ENCODE data around the gene JPH2. TPM values are rescaled to one million over a fixed set of nuclear protein-coding genes. Genes with fewer than 3 reads are reported as not detected.

Gene JPH2
- total RNA-seq, 2 experiments from 2014 or later: 0.12 to 0.14 TPM

DNA sequence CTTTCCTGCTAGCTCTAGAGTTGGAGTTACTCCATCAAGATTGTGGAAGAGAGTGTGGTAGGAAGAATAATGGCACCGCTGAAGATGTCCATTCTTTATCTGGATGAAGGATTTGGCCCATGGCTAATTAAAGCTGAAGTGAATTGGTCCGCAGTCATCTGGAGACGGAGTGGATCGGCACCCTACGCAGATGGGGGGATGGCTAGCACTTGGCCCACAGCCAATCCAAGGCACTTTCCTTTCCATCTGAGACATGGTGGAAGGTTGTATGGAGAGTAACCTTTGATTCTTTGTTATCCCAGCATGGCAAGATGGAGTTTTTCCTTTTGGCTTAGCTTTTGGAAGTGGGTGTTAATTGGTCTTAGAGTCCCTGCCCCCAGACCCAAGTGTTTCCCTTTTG is 88.3 kb downstream of the JPH2 start:
- Mint-ChIP-seq H3K27ac (no peak overlapping the region), H3K9me3 (peaks cover 11% of the 10 kb centered on the region), H3K4me3 (no peak overlapping the region), H3K36me3 (no peaks in the 10 kb centered on the region), H3K4me1 (no peaks in the 10 kb centered on the region), H3K27me3 (peaks cover 30% of the 10 kb centered on the region)
- DNase-seq: no peak

DNA sequence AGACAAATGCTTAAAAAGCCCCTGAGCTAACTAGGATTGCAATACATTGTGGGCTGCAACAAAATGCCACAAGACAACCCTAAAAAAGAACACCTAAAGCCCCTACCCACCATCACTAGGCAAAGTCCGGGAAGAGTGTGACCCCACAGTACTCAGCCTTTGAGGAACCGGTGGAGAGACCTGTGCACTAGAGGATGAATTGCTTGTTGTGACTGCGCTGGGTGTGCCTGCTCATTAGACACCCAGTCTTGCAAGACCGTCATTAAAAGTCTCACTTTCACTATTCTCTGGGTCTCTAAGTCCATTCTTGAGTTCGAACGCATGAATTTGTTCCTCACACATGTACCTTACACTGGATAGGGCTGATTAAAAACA is 88.7 kb downstream of the JPH2 start:
- H3K27me3 Mint-ChIP-seq: peaks cover 30% of the 10 kb centered on the region
- H3K4me1 Mint-ChIP-seq: no peaks in the 10 kb centered on the region
- no peak overlapping the region for H3K4me3 Mint-ChIP-seq
- no peak for DNase-seq
- H3K9me3 Mint-ChIP-seq: peaks cover 11% of the 10 kb centered on the region
- H3K27ac Mint-ChIP-seq: no peak overlapping the region
- no peaks in the 10 kb centered on the region for H3K36me3 Mint-ChIP-seq

DNA sequence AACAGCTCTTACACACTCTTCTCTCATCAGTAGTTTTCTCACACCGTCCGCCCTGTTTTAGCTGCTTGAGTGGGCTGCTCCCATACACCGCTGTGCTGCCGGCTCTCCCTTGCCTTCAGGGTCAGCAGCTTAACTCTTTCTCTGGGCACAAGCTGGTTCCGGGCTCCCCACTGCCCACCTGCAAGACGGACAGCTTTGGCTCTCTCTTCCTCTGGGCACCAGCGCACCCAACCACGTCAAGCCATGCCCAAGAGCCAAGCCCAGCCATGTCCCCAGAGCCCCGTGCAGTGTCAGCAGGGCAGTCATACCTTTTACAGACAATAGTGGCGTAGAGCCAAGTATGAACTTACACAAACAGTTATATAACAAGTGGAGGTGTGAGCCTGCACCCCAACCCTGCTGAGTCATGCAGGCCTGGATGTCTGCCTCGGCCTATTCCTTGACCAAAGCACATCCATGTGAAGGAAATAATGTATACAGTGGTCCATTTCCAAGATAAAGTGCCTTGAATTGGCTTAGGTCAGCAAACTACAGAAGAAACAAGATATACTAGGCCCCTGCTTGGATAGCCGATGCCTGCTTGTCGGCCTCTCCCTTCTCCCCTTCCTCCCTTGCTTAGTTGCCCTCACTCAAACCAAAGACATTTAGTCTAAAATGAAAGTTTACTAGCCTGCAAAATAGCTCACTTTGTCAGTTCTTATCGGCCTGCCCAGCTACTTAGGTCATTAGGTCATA is 89.3 kb downstream of the JPH2 start:
- Mint-ChIP-seq H3K4me1 (peaks cover 2% of the 10 kb centered on the region), H3K27me3 (peaks cover 36% of the 10 kb centered on the region), H3K4me3 (no peak overlapping the region), H3K9me3 (peaks cover 9% of the 10 kb centered on the region), H3K27ac (no peak overlapping the region), H3K36me3 (no peaks in the 10 kb centered on the region)
- DNase-seq: no peak

DNA sequence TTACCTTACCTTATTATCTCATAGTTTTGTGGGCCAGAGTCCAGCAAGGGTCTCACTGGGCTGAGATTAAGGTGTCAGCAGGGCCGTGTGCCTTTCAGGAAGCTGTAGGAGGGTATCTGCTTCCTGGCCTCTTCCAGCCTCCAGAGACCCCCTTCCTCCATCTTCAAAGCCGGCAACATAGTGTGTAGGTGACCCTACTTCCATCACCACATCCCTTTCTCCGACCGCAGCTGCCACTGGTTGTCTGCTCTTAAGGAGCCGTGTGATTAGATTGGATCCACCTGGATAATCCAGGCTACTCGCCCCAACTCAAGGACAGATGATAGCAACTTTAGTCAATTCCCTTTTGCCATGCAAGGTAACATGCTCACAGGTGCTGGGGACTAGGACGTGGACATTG is 91.2 kb downstream of the JPH2 start:
- Mint-ChIP-seq H3K9me3 (peaks cover under 1% of the 10 kb centered on the region), H3K36me3 (no peaks in the 10 kb centered on the region), H3K4me1 (peaks cover 2% of the 10 kb centered on the region), H3K27ac (no peak overlapping the region), H3K27me3 (peaks cover 24% of the 10 kb centered on the region), H3K4me3 (no peak overlapping the region)
- DNase-seq: no peak

DNA sequence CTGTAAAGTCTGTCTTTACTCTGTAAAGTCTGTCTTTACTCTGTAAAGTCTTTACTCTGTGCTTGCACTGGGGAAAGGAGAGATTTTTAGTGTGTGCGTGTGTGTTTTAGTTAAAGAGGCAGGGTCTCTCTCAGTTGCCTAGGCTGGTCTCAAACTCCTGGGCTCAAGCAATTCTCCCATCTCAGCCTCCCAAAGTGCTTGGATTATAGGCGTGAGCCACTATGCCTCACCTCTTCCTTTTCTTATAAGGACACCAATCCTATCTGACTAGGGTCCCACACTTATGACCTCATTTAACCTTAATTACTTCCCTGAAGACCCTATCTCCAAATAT is 93.8 kb downstream of the JPH2 start:
- no peak for DNase-seq
- peaks cover 2% of the 10 kb centered on the region for H3K4me1 Mint-ChIP-seq
- no peak overlapping the region for H3K27ac Mint-ChIP-seq
- no peaks in the 10 kb centered on the region for H3K9me3 Mint-ChIP-seq
- no peaks in the 10 kb centered on the region for H3K36me3 Mint-ChIP-seq
- peaks cover 18% of the 10 kb centered on the region for H3K27me3 Mint-ChIP-seq
- no peak overlapping the region for H3K4me3 Mint-ChIP-seq

DNA sequence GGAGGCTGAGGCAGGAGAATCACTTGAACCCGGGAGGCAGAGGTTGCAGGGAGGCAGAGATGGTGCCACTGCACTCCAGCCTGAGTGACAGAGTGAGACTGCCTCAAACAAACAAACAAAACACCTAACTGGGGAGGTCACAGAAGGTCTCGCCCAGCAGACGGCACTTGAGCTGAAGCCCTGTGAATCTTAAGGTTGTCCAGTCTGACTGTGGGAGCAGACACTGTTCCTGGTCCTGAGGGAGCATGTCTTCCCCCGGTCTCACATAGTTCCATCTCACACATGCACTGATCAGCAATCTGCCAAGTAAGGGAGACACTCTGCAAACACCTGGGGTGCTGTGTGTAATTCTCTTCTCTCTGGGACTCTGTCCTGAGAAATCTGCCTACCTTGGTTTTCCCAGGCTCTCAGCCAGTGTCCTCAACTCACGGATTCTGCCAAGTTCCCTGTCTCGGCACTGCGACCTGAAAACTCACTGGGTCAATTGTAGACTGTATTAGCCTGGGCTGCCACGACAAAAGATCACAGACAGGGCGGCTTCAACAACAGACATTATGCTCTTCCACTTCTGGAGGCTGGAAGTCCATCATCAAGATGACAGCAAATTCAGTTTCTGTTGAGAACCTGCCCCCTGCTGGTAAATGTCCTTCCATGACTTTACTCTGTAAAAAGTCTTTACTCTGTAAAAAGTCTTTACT is 94.3 kb downstream of the JPH2 start:
- Mint-ChIP-seq H3K4me3 (no peak overlapping the region), H3K27me3 (peaks cover 18% of the 10 kb centered on the region), H3K4me1 (peaks cover 2% of the 10 kb centered on the region), H3K27ac (no peak overlapping the region), H3K36me3 (no peaks in the 10 kb centered on the region), H3K9me3 (no peaks in the 10 kb centered on the region)
- no peak for DNase-seq

DNA sequence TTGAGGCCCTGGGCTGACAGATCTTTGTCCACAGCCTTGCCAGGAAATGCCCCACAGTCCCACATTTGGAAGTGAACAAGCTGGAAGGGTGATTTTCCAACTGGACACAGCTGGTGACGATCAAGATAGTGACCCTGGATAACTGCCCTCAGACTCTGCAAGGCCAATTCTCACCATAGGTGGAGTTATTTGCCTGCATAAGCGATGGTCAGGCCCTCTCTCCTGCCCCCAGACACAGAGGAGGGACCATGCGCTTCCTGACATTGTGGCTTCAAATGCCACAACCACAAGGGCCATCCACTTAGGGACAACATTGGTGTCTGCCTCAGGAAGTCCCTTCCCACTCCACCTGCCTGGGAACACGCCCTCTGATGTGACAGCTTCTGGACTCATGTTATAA is 96.0 kb downstream of the JPH2 start:
- Mint-ChIP-seq H3K9me3 (no peaks in the 10 kb centered on the region), H3K27me3 (peaks cover 18% of the 10 kb centered on the region), H3K4me3 (no peak overlapping the region), H3K36me3 (no peaks in the 10 kb centered on the region), H3K4me1 (peaks cover 2% of the 10 kb centered on the region), H3K27ac (no peak overlapping the region)
- DNase-seq: no peak

DNA sequence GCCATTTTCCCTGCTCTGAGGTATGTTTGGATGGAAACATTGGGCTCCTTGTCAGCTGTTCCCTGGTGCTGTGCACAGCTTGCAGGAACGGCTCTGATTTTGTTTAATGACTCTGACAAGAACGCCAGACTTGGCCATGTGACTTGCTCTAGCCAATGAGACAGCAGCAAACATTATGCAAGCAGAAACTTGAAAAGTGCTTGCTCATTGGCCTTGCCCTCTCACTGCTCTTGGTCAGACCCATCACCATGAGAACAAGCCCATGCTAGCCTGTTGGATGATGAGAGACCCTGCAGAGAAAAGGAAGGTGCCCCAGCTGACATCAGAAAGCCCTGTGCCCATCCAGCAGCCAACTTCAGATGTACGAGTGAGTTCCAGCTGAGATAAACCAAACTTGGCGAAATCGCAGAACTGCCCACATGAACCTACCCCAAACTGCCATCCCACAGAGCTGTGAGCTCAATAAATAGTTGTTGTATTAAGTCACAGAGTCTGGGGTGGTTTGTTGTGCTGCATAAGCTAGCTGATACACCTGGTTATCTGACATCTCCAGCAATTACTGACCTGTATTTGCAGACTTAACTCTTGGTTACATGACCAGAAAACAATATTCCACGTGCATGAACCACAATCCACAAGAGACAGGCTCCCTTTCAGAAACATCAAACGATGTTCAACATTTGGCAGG is 96.9 kb downstream of the JPH2 start:
- DNase-seq: no peak
- Mint-ChIP-seq H3K4me1 (peaks cover 2% of the 10 kb centered on the region), H3K36me3 (no peaks in the 10 kb centered on the region), H3K4me3 (no peak overlapping the region), H3K27ac (no peak overlapping the region), H3K9me3 (no peaks in the 10 kb centered on the region), H3K27me3 (peaks cover 18% of the 10 kb centered on the region)

DNA sequence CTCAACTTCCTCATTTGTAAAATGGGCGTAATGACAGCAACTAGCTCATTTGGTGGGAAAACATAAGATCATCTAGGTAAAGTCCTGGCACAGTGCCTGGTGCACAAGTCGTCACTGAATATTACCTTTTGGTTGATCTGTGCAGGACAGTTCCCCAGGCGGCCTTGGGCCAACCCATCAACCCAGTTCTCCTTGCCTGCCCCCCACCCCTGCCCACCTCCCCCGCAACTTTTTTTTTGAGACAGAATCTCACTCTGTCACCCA is 99.2 kb downstream of the JPH2 start:
- Mint-ChIP-seq H3K4me3 (no peak overlapping the region), H3K36me3 (no peaks in the 10 kb centered on the region), H3K9me3 (no peaks in the 10 kb centered on the region), H3K27me3 (peaks cover 2% of the 10 kb centered on the region), H3K4me1 (peaks cover under 1% of the 10 kb centered on the region), H3K27ac (no peak overlapping the region)
- no peak for DNase-seq

DNA sequence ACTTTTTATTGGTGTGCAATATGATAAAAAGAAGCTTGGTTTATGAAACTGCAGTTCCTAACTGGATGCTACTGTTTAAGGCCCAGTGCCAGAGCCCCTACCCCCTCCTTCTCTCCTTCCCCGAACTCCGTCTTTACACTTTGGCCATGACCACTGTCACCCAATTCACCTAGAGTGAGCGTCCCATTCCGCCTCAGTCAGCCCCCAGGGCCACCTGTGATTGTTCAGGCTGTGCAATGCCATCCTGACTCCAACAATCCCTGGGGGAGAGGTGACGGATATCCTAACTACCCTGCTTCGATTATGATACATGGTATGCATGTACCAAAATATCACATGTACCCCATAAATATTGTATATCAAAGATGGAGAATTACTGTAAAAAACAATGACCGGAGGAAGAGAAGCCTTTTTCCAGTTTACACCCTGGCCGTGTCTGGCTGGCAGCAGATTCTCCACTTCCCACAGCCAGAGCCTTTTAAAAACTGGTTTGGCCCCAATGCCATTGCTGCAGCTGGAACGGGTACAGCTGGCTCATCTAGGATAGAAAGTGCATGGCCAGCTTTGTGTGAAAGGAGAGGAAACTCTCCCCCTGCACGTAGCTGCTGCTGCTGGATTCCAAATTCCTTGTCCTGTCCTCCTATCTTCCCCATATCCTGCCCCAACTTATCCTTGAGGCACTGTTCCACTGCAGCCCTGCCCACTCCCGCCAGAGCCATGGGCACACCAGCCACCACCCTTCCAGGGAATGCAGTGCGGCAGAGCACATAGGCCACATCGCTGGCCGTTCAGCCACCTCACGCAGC is 99.7 kb downstream of the JPH2 start:
- H3K36me3 Mint-ChIP-seq: no peaks in the 10 kb centered on the region
- no peak overlapping the region for H3K27ac Mint-ChIP-seq
- no peaks in the 10 kb centered on the region for H3K9me3 Mint-ChIP-seq
- no peaks in the 10 kb centered on the region for H3K27me3 Mint-ChIP-seq
- no peaks in the 10 kb centered on the region for H3K4me1 Mint-ChIP-seq
- no peak for DNase-seq
- no peak overlapping the region for H3K4me3 Mint-ChIP-seq

DNA sequence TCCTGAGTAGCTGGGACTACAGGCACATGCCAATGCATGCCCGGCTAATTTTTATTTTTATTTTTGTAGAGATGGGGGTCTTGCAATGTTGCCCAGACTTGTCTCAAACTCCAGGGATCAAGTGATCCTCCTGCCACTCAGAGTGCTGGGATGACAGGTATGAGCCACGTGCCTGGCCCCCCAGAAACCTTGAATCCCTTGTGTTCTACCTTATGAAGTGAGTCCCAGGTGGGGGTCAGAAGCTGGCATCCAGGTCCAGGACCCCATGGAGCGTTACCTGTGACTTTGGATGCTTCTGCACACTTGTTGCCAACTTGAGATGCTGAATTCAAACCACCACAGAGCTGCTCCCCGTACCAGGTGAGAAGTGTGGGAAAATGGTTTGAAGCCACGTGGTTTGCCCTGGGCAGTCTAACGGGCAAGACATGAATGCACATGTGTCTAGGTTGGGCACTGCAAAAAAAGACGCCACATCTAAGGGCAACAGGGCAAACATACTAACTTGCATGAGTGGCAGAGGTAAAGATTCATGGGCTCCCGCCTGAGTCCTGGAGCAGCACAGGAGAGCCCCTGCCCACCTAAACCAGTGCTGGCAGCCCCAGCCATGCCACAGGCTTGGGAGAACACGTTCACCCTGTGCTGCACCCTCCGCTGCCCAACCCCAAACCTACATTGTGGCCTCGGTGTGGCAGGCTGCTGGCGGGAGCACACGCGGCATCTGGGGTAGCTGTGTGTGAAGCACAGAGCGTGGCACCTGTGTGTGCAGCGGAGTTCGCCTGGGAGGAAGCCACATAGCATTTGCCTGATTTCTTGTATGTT is 101.2 kb downstream of the JPH2 start:
- no peaks in the 10 kb centered on the region for H3K27me3 Mint-ChIP-seq
- no peak for DNase-seq
- peaks cover 2% of the 10 kb centered on the region for H3K4me1 Mint-ChIP-seq
- no peaks in the 10 kb centered on the region for H3K9me3 Mint-ChIP-seq
- H3K36me3 Mint-ChIP-seq: no peaks in the 10 kb centered on the region
- no peak overlapping the region for H3K4me3 Mint-ChIP-seq
- no peak overlapping the region for H3K27ac Mint-ChIP-seq

DNA sequence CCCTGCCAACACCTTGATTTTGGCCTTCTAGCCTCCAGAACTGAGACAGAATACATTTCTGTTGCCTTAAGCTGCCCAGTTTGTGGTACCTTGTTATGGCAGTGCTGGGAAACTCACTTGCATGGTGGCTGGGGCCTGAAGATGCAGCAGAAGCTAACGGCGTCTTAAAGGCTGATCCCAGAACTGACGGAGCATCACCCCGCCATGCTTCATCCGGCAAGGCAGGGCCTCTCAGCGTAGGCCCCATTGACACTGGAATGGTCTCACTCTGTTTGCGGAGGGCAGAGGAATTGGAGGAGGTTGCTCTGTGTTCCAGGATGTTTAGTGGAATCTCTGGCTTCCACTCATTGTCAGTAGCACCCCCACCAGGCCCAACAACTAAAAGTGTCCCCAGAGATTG is 102.1 kb downstream of the JPH2 start:
- Mint-ChIP-seq H3K9me3 (no peaks in the 10 kb centered on the region), H3K36me3 (no peaks in the 10 kb centered on the region), H3K27ac (no peak overlapping the region), H3K4me1 (peaks cover 7% of the 10 kb centered on the region), H3K4me3 (no peak overlapping the region), H3K27me3 (no peaks in the 10 kb centered on the region)
- DNase-seq: no peak

DNA sequence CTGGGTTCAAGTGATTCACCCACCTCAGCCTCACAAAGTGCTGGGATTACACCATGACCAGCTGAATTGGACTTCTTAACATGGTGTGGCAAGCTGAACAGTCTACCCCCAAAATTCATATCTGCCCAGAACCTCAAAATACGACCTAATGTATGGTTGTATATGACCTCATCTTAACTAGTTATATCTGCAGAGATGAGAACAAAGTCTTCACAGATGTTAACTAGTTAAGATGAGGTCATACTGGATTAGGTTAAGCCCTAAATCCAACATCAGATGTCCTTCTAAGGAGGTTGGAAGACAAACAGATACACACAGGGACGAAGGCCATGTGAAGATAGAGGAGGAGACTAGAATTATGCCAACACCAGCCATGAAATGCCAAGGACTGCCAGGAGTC is 102.5 kb downstream of the JPH2 start:
- H3K36me3 Mint-ChIP-seq: no peaks in the 10 kb centered on the region
- peaks cover 7% of the 10 kb centered on the region for H3K4me1 Mint-ChIP-seq
- H3K27me3 Mint-ChIP-seq: no peaks in the 10 kb centered on the region
- H3K4me3 Mint-ChIP-seq: no peak overlapping the region
- H3K27ac Mint-ChIP-seq: no peak overlapping the region
- no peaks in the 10 kb centered on the region for H3K9me3 Mint-ChIP-seq
- no peak for DNase-seq

DNA sequence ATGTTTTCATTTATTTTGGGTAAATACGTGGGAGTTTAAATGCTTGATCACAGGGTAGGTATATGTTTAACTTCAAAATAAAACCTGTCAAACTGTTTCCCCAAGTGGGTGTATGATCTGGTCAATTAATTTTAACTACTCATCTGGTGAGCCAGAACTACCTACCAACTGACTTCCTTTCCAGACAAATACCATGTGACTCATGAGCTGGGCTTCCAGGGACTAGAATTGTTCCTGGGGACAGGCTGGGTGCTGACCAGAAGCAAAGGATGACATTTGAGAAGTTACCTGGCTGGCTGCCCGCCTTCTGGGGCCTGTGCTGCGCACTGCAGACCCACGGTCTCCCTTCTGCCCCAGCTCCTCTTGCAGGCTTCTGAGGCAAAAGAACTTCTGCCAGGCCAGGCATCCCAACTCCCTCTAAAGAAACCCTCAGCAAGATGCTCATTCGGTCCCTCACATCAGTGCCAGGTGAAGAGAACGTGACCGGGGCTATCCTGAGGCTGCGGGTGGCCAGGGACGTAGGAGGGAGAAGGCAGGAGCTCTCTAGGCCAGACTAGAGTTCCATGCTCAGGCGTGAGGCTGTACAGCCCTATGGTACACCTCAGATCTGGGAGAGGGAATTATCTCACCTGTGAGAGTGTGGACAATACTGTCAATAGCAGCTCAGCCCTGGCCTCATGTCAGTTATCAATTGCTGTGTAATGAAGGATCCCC is 103.6 kb downstream of the JPH2 start:
- Mint-ChIP-seq H3K4me3 (no peak overlapping the region), H3K27me3 (no peaks in the 10 kb centered on the region), H3K36me3 (no peaks in the 10 kb centered on the region), H3K4me1 (peaks cover 7% of the 10 kb centered on the region), H3K27ac (no peak overlapping the region), H3K9me3 (no peaks in the 10 kb centered on the region)
- no peak for DNase-seq
